HL-60 (cell line): ENCODE results near the gene LBR.

Source experiments
- DNase-seq, 2 experiments: peaks; one replicate each; pipeline ENCODE4 v3.0.0-alpha.2; 2010 to 2020; ENCODE audit warnings: low read depth in 1 of 2, low spot score in 1 of 2
- H3K27ac ChIP-seq: fragments of 250-450 bp; sonication (Bioruptor Pico); replicated peaks from 2 replicates; pipeline ENCODE4 v1.5.1; 2020; ENCODE audit warnings: mild to moderate bottlenecking, moderate library complexity
- H3K27me3 ChIP-seq: fragments of 250-450 bp; sonication (Bioruptor Pico); 2 replicates; pipeline ENCODE4 v1.5.1; 2021; ENCODE audit warnings: mild to moderate bottlenecking, moderate library complexity; ENCODE audit not compliant: insufficient read depth, poor library complexity, severe bottlenecking
- H3K4me3 ChIP-seq: replicated peaks from 2 replicates; pipeline ENCODE4 v1.5.1; 2011; ENCODE audit warnings: mild to moderate bottlenecking, control low read depth, low read length; ENCODE audit not compliant: insufficient read depth
- CTCF ChIP-seq: IDR thresholded peaks from one replicate; pipeline ENCODE4 v1.5.1; 2011; ENCODE audit warnings: low read length, control low read depth, inconsistent platforms; ENCODE audit not compliant: insufficient read depth
- GABPA ChIP-seq: IDR thresholded peaks from 2 replicates; pipeline ENCODE4 v1.6.1; 2012; ENCODE audit warnings: low read depth
- POLR2AphosphoS5 ChIP-seq: IDR thresholded peaks from 2 replicates; pipeline ENCODE4 v1.6.1; 2012; ENCODE audit warnings: low read depth
- REST ChIP-seq: IDR thresholded peaks from 2 replicates; pipeline ENCODE4 v1.6.1; 2012; ENCODE audit warnings: low read depth; ENCODE audit not compliant: insufficient replicate concordance
- SPI1 ChIP-seq: IDR thresholded peaks from 2 replicates; pipeline ENCODE4 v1.6.1; 2012; ENCODE audit warnings: low read depth, mild to moderate bottlenecking, borderline replicate concordance

LBR gene

GRCh38 chr1:225378880-225379279, 49.0 kb downstream of the LBR start:
- Histone ChIP-seq H3K27ac (no peak overlapping the region), H3K27me3 (no peaks in the 10 kb centered on the region), H3K4me3 (no peak overlapping the region)
- TF ChIP-seq REST (no peak), SPI1 (no peak), POLR2AphosphoS5 (no peak), GABPA (no peak), CTCF (no peak)
- no peak for DNase-seq

GRCh38 chr1:225374996-225375395, 52.8 kb downstream of the LBR start:
- Histone ChIP-seq H3K27ac (no peak overlapping the region), H3K27me3 (no peaks in the 10 kb centered on the region), H3K4me3 (no peak overlapping the region)
- TF ChIP-seq GABPA = no peak
- TF ChIP-seq CTCF = no peak
- no peak for TF ChIP-seq SPI1
- TF ChIP-seq POLR2AphosphoS5 = no peak
- no peak for TF ChIP-seq REST
- no peak for DNase-seq

GRCh38 chr1:225373155-225373554, 54.7 kb downstream of the LBR start:
- Histone ChIP-seq H3K27ac (no peak overlapping the region), H3K27me3 (no peaks in the 10 kb centered on the region), H3K4me3 (no peak overlapping the region)
- no peak for TF ChIP-seq REST
- TF ChIP-seq GABPA = no peak
- no peak for TF ChIP-seq POLR2AphosphoS5
- no peak for TF ChIP-seq SPI1
- no peak for TF ChIP-seq CTCF
- no peak for DNase-seq
